Adrenal gland (tissue), 5 donors: ENCODE results near the gene STK38.

ENCODE experiments used
- POLR2A ChIP-seq, 2 donors: fragments of 450-650 bp; IDR thresholded peaks; one replicate each; pipeline ENCODE4 v1.6.1; 2017; ENCODE audit warnings: antibody characterized with exemption in 2 of 2, mild to moderate bottlenecking in 2 of 2, moderate library complexity in 1 of 2
- TF ChIP-seq, protein P1 (sequence below), 6 experiments: fragments of 450-650 bp in 4 of 6; fragments of 200-600 bp in 2 of 6; sonication (generic) in 1 of 6; IDR thresholded peaks; 1 replicate in 5 of 6; 2 replicates in 1 of 6; pipeline versions ENCODE4 v1.5.1 to v1.8.0; 2016 to 2021; ENCODE audit warnings: antibody characterized with exemption in 6 of 6, mild to moderate bottlenecking in 2 of 6, moderate library complexity in 1 of 6
- donor health status: DM: no; HTN: no; CAD: no.

- TF ChIP-seq, protein P1, sequence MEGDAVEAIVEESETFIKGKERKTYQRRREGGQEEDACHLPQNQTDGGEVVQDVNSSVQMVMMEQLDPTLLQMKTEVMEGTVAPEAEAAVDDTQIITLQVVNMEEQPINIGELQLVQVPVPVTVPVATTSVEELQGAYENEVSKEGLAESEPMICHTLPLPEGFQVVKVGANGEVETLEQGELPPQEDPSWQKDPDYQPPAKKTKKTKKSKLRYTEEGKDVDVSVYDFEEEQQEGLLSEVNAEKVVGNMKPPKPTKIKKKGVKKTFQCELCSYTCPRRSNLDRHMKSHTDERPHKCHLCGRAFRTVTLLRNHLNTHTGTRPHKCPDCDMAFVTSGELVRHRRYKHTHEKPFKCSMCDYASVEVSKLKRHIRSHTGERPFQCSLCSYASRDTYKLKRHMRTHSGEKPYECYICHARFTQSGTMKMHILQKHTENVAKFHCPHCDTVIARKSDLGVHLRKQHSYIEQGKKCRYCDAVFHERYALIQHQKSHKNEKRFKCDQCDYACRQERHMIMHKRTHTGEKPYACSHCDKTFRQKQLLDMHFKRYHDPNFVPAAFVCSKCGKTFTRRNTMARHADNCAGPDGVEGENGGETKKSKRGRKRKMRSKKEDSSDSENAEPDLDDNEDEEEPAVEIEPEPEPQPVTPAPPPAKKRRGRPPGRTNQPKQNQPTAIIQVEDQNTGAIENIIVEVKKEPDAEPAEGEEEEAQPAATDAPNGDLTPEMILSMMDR (IDR thresholded peaks at IDR 0.05), result no peak
- no peak for TF ChIP-seq POLR2A (IDR thresholded peaks at IDR 0.05)
Measured at GRCh38 chr6:36556281-36556680, 9.0 kb upstream of the STK38 start.
